CD4-positive, alpha-beta T cell treated with Interleukin-17A for 1 hour (primary cell): ENCODE results near the gene AATK.
A peak's percentile ranks its signal among the peaks of the same experiment; 100 is the strongest.

ENCODE experiments used
- DNase-seq: peaks from one replicate; pipeline ENCODE4 v3.0.0-alpha.2; 2020

The AATK gene

GRCh38 chr17:81108220-81108619 is 57.8 kb downstream of the AATK start:
- DNase-seq, result no peak

GRCh38 chr17:81106716-81107115 is 59.3 kb downstream of the AATK start:
- no peak for DNase-seq

- no peak for DNase-seq
Observed at GRCh38 chr17:81103379-81103778, 62.6 kb downstream of the AATK start.

- DNase-seq, result no peak
Observed at GRCh38 chr17:81102869-81103268, 63.2 kb downstream of the AATK start.

GRCh38 chr17:81102352-81102751 is 63.7 kb downstream of the AATK start:
- DNase-seq, result no peak

- peak; percentile 89 for DNase-seq
Observed at GRCh38 chr17:81101614-81102306, 64.3 kb downstream of the AATK start.

GRCh38 chr17:81100668-81101067 is 65.4 kb downstream of the AATK start:
- DNase-seq, result no peak

GRCh38 chr17:81099888-81100287 is 66.1 kb downstream of the AATK start:
- no peak for DNase-seq

- DNase-seq, result no peak
Observed at GRCh38 chr17:81097943-81098308, 68.1 kb downstream of the AATK start.

- peak; percentile 46 for DNase-seq
Observed at GRCh38 chr17:81097134-81097942, 68.7 kb downstream of the AATK start.

- no peak for DNase-seq
Observed at GRCh38 chr17:81096741-81097133, 69.3 kb downstream of the AATK start.

- peak; percentile 20 for DNase-seq
Observed at GRCh38 chr17:81095383-81095762, 70.6 kb downstream of the AATK start.

- DNase-seq, result peak; percentile 94
Observed at GRCh38 chr17:81094509-81095382, 71.3 kb downstream of the AATK start.

- no peak for DNase-seq
Observed at GRCh38 chr17:81093619-81094508, 72.2 kb downstream of the AATK start.

- no peak for DNase-seq
Observed at GRCh38 chr17:81092518-81093095, 73.4 kb downstream of the AATK start.

- DNase-seq, result no peak
Observed at GRCh38 chr17:81091774-81092517, 74.1 kb downstream of the AATK start.

- no peak for DNase-seq
Observed at GRCh38 chr17:81091154-81091553, 74.9 kb downstream of the AATK start.

- peak; percentile 50 for DNase-seq
Observed at GRCh38 chr17:81090361-81091136, 75.5 kb downstream of the AATK start.

GRCh38 chr17:81086789-81087551 is 79.1 kb downstream of the AATK start:
- peak; percentile 22 for DNase-seq
